ENCODE data around the gene BEGAIN. TPM values are rescaled to one million over a fixed set of nuclear protein-coding genes. Genes with fewer than 3 reads are reported as not detected.

Gene BEGAIN
- total RNA-seq, 2 experiments from 2014 or later, result 0.10 TPM; not detected in 1

- Mint-ChIP-seq H3K9me3 (no peaks in the 10 kb centered on the region), H3K27ac (no peak overlapping the region), H3K36me3 (ENCODE audit: low read depth) (no peaks in the 10 kb centered on the region), H3K4me3 (no peak overlapping the region), H3K4me1 (peaks cover 5% of the 10 kb centered on the region), H3K27me3 (peaks cover 32% of the 10 kb centered on the region)
- CTCF ChIA-PET, result no interaction called here
- POLR2A ChIA-PET, result no interaction called here
- no peak for DNase-seq
These were observed 2.7 kb upstream of the BEGAIN start for GRCh38 chr14:100589760-100590469.

GRCh38 chr14:100589071-100589759, 2.0 kb upstream of the BEGAIN start:
- ChIA-PET CTCF (interaction anchor here (1.3 kb wide), 1 partner anchor 37 kb away, joined by 3 read pairs; no protein-coding TSS in a partner anchor), POLR2A (no interaction called here)
- Mint-ChIP-seq H3K9me3 (no peaks in the 10 kb centered on the region), H3K27ac (no peak overlapping the region), H3K4me3 (no peak overlapping the region), H3K4me1 (peaks cover 5% of the 10 kb centered on the region), H3K36me3 (ENCODE audit: low read depth) (no peaks in the 10 kb centered on the region), H3K27me3 (peaks cover 31% of the 10 kb centered on the region)
- no peak for DNase-seq

- H3K4me3 Mint-ChIP-seq, result no peak overlapping the region
- H3K36me3 Mint-ChIP-seq (ENCODE audit: low read depth), result no peaks in the 10 kb centered on the region
- DNase-seq, result no peak
- H3K4me1 Mint-ChIP-seq, result peaks cover 5% of the 10 kb centered on the region
- ChIA-PET POLR2A (no interaction called here), CTCF (interaction anchor here (1.3 kb wide), 1 partner anchor 38 kb away, joined by 3 read pairs; no protein-coding TSS in a partner anchor)
- peaks cover 33% of the 10 kb centered on the region for H3K27me3 Mint-ChIP-seq
- no peak overlapping the region for H3K27ac Mint-ChIP-seq
- no peaks in the 10 kb centered on the region for H3K9me3 Mint-ChIP-seq
These were observed 1.5 kb upstream of the BEGAIN start for GRCh38 chr14:100588671-100589070.

GRCh38 chr14:100587763-100588411, 670 bp upstream of the BEGAIN start:
- H3K27ac Mint-ChIP-seq, result no peak overlapping the region
- no peaks in the 10 kb centered on the region for H3K9me3 Mint-ChIP-seq
- no peaks in the 10 kb centered on the region for H3K36me3 Mint-ChIP-seq (ENCODE audit: low read depth)
- DNase-seq, result no peak
- CTCF ChIA-PET, result interaction anchor here (0.9 to 1.3 kb wide), 2 partner anchors 11 to 38 kb away, joined by 3 read pairs; no protein-coding TSS in a partner anchor
- peaks cover 5% of the 10 kb centered on the region for H3K4me1 Mint-ChIP-seq
- POLR2A ChIA-PET, result no interaction called here
- H3K4me3 Mint-ChIP-seq, result peak overlapping the region; percentile 31
- peaks cover 28% of the 10 kb centered on the region for H3K27me3 Mint-ChIP-seq

GRCh38 chr14:100586403-100587085, 673 bp downstream of the BEGAIN start:
- peak overlapping the region; percentile 57 for H3K4me3 Mint-ChIP-seq
- H3K27ac Mint-ChIP-seq, result no peak overlapping the region
- H3K9me3 Mint-ChIP-seq, result no peaks in the 10 kb centered on the region
- DNase-seq, result no peak
- ChIA-PET CTCF (no interaction called here), POLR2A (no interaction called here)
- H3K27me3 Mint-ChIP-seq, result peaks cover 28% of the 10 kb centered on the region
- H3K4me1 Mint-ChIP-seq, result peaks cover 5% of the 10 kb centered on the region
- no peaks in the 10 kb centered on the region for H3K36me3 Mint-ChIP-seq (ENCODE audit: low read depth)

GRCh38 chr14:100586153-100586402, 1.1 kb downstream of the BEGAIN start:
- H3K36me3 Mint-ChIP-seq (ENCODE audit: low read depth), result no peaks in the 10 kb centered on the region
- H3K27me3 Mint-ChIP-seq, result peaks cover 28% of the 10 kb centered on the region
- peak overlapping the region; percentile 57 for H3K4me3 Mint-ChIP-seq
- peaks cover 5% of the 10 kb centered on the region for H3K4me1 Mint-ChIP-seq
- POLR2A ChIA-PET, result no interaction called here
- H3K9me3 Mint-ChIP-seq, result no peaks in the 10 kb centered on the region
- no peak for DNase-seq
- CTCF ChIA-PET, result no interaction called here
- H3K27ac Mint-ChIP-seq, result no peak overlapping the region

GRCh38 chr14:100585448-100586152, 1.6 kb downstream of the BEGAIN start:
- CTCF ChIA-PET, result no interaction called here
- Mint-ChIP-seq H3K4me1 (peaks cover 5% of the 10 kb centered on the region), H3K27me3 (peaks cover 28% of the 10 kb centered on the region), H3K36me3 (ENCODE audit: low read depth) (no peaks in the 10 kb centered on the region), H3K9me3 (no peaks in the 10 kb centered on the region), H3K27ac (no peak overlapping the region), H3K4me3 (no peak overlapping the region)
- POLR2A ChIA-PET, result no interaction called here
- no peak for DNase-seq

GRCh38 chr14:100584056-100585031, 2.9 kb downstream of the BEGAIN start:
- H3K27me3 Mint-ChIP-seq, result peaks cover 21% of the 10 kb centered on the region
- POLR2A ChIA-PET, result no interaction called here
- H3K4me3 Mint-ChIP-seq, result no peak overlapping the region
- H3K4me1 Mint-ChIP-seq, result peaks cover 5% of the 10 kb centered on the region
- no peaks in the 10 kb centered on the region for H3K9me3 Mint-ChIP-seq
- CTCF ChIA-PET, result no interaction called here
- H3K36me3 Mint-ChIP-seq (ENCODE audit: low read depth), result no peaks in the 10 kb centered on the region
- DNase-seq, result no peak
- no peak overlapping the region for H3K27ac Mint-ChIP-seq

GRCh38 chr14:100583245-100583644, 4.0 kb downstream of the BEGAIN start:
- no peaks in the 10 kb centered on the region for H3K9me3 Mint-ChIP-seq
- H3K4me1 Mint-ChIP-seq, result peaks cover 5% of the 10 kb centered on the region
- no peak for DNase-seq
- peaks cover 17% of the 10 kb centered on the region for H3K27me3 Mint-ChIP-seq
- no peak overlapping the region for H3K4me3 Mint-ChIP-seq
- H3K27ac Mint-ChIP-seq, result no peak overlapping the region
- POLR2A ChIA-PET, result no interaction called here
- no peaks in the 10 kb centered on the region for H3K36me3 Mint-ChIP-seq (ENCODE audit: low read depth)
- CTCF ChIA-PET, result no interaction called here

GRCh38 chr14:100582496-100583165, 4.6 kb downstream of the BEGAIN start:
- CTCF ChIA-PET, result no interaction called here
- H3K9me3 Mint-ChIP-seq, result no peaks in the 10 kb centered on the region
- no peak overlapping the region for H3K27ac Mint-ChIP-seq
- POLR2A ChIA-PET, result no interaction called here
- H3K4me1 Mint-ChIP-seq, result peaks cover 4% of the 10 kb centered on the region
- H3K4me3 Mint-ChIP-seq, result no peak overlapping the region
- H3K36me3 Mint-ChIP-seq (ENCODE audit: low read depth), result no peaks in the 10 kb centered on the region
- H3K27me3 Mint-ChIP-seq, result peaks cover 11% of the 10 kb centered on the region
- no peak for DNase-seq

- Mint-ChIP-seq H3K4me3 (no peak overlapping the region), H3K36me3 (ENCODE audit: low read depth) (no peaks in the 10 kb centered on the region), H3K4me1 (peaks cover 2% of the 10 kb centered on the region), H3K27me3 (peaks cover 9% of the 10 kb centered on the region), H3K9me3 (no peaks in the 10 kb centered on the region), H3K27ac (no peak overlapping the region)
- ChIA-PET POLR2A (no interaction called here), CTCF (no interaction called here)
- no peak for DNase-seq
These were observed 5.7 kb downstream of the BEGAIN start for GRCh38 chr14:100581228-100582145.
